K562 (cell line): Measurements from ENCODE around the gene ORAI2.

Source experiments
- CCNT2 ChIP-seq: IDR thresholded peaks from 2 replicates; pipeline ENCODE4 v1.6.1; 2011; ENCODE audit warnings: borderline replicate concordance, low read depth, mild to moderate bottlenecking, moderate library complexity, mixed read lengths, low read length; ENCODE audit not compliant: insufficient read length; ENCODE audit errors: extremely low read depth
- ZSCAN32 ChIP-seq: fragments of 450-650 bp; formaldehyde crosslinking; IDR thresholded peaks from 2 replicates; pipeline ENCODE4 v1.4.0; 2020; ENCODE audit warnings: mild to moderate bottlenecking, moderate library complexity

GRCh38 chr7:102459221-102459844 is 26.0 kb downstream of the ORAI2 start:
- TF ChIP-seq ZSCAN32 (CRISPR knock-in tag): no peak
- TF ChIP-seq CCNT2: no peak
